HepG2 (cell line): Measurements from ENCODE around the gene GDF15.

Experiments
- EHMT2 ChIP-seq: fragments of 200-600 bp; sonication (generic); IDR thresholded peaks from 2 replicates; pipeline ENCODE4 v1.7.0; 2017; ENCODE audit warnings: antibody characterized with exemption, low read depth, low read length, borderline replicate concordance
- IRF1 ChIP-seq: sonication (generic); formaldehyde crosslinking; IDR thresholded peaks from 2 replicates; pipeline ENCODE4 v1.4.0; 2020; ENCODE audit warnings: low read depth, mild to moderate bottlenecking, missing genetic modification reagents
- NBN ChIP-seq: fragments of 450-650 bp; conservative IDR thresholded peaks from 2 replicates; pipeline ENCODE4 v1.6.1; 2017
- PHF20 ChIP-seq: sonication (generic); formaldehyde crosslinking; IDR thresholded peaks from 2 replicates; pipeline ENCODE4 v1.5.0; 2020; ENCODE audit warnings: mild to moderate bottlenecking, missing genetic modification reagents
- REPIN1 ChIP-seq: sonication (generic); formaldehyde crosslinking; IDR thresholded peaks from 2 replicates; pipeline ENCODE4 v1.8.0; 2022; ENCODE audit warnings: missing genetic modification reagents, low read depth, mild to moderate bottlenecking, borderline replicate concordance
- RXRA ChIP-seq: sonication (generic); formaldehyde crosslinking; IDR thresholded peaks from 2 replicates; pipeline ENCODE4 v1.5.1; 2020; ENCODE audit warnings: missing genetic modification reagents
- ZFX ChIP-seq: sonication (generic); formaldehyde crosslinking; IDR thresholded peaks from 2 replicates; pipeline ENCODE4 v1.4.0; 2020; ENCODE audit warnings: mild to moderate bottlenecking, low read depth, missing genetic modification reagents, moderate library complexity

GRCh38 chr19:18412610-18413239, 26.8 kb downstream of the GDF15 start:
- no peak for TF ChIP-seq ZFX (CRISPR knock-in tag)
- TF ChIP-seq IRF1 (CRISPR knock-in tag), result no peak
- TF ChIP-seq EHMT2, result no peak
- TF ChIP-seq RXRA (CRISPR knock-in tag), result no peak
- TF ChIP-seq PHF20, result no peak
- no peak for TF ChIP-seq NBN
- TF ChIP-seq REPIN1 (CRISPR knock-in tag), result no peak
